ENCODE data around the gene P3H1. TPM values are rescaled to one million over a fixed set of nuclear protein-coding genes. Genes with fewer than 3 reads are reported as not detected.
A peak's percentile ranks its signal among the peaks of the same experiment; 100 is the strongest.

P3H1 gene
- total RNA-seq, 1 donor from 2014 or later: 22.3 TPM

DNA sequence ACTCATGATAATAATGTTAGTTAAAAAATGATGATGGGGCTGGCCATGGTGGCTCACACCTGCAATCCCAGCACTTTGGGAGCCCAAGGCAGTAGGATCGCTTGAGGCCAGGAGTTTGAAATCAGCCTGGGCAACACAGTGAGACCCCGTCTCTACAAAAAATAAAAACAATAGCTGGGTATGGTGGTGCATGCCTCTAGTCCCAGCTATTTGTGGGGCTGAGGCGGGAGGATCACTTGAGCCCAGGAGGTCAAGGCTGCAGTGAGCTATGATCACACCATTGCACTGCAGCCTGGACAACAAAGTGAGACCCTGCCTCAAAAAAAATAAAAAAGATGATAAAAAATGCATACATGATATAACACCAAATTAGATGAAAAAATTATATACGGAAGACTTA lies 5.3 kb downstream of the P3H1 start:
- H3K4me3 ChIP-seq: no peak overlapping the region
- no peak overlapping the region for H3K27ac ChIP-seq
- TF ChIP-seq CTCF (IDR thresholded peaks at IDR 0.05): no peak
- intact Hi-C loops (cut with DNase I): no loop called here
- H3K9me3 ChIP-seq: no peaks in the 10 kb centered on the region
- peaks cover 45% of the 10 kb centered on the region for H3K36me3 ChIP-seq
- peaks cover 16% of the 10 kb centered on the region for H3K4me1 ChIP-seq
- no peak for DNase-seq
- ATAC-seq: no peak
- no peaks in the 10 kb centered on the region for H3K27me3 ChIP-seq

- no peaks in the 10 kb centered on the region for H3K9me3 ChIP-seq
- H3K4me1 ChIP-seq: no peaks in the 10 kb centered on the region
- H3K4me3 ChIP-seq: no peak overlapping the region
- no peak for TF ChIP-seq CTCF (IDR thresholded peaks at IDR 0.05)
- no peak for DNase-seq
- peaks cover 70% of the 10 kb centered on the region for H3K36me3 ChIP-seq
- no peaks in the 10 kb centered on the region for H3K27me3 ChIP-seq
- intact Hi-C loops (cut with DNase I): no loop called here
- peak; percentile 53 for ATAC-seq
- no peak overlapping the region for H3K27ac ChIP-seq
Observed at GRCh38 chr1:42759114-42759513, 7.7 kb downstream of the P3H1 start.

DNA sequence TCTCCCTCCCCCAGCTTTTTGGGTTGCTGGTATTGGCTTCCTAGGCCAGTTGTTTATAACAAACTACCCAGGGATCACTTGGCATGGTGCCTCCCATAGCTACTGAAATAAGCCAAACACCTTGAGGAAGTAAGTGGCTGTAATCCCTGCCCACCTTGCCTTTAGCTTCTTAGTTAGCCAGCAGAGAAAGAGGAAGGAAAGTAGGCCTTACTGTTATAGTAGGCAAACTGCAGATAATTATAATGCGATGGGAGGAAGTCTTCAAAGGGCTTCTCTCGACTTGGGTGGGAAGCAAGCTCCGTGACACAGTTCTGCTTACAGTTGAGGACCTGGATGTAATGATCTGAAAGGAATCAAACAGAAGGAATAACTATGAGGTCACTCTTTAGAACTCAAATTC lies 8.2 kb downstream of the P3H1 start:
- Histone ChIP-seq H3K9me3 (no peaks in the 10 kb centered on the region), H3K27ac (no peak overlapping the region), H3K4me1 (no peaks in the 10 kb centered on the region), H3K36me3 (peaks cover 74% of the 10 kb centered on the region), H3K4me3 (no peak overlapping the region), H3K27me3 (no peaks in the 10 kb centered on the region)
- intact Hi-C loops (cut with DNase I): no loop called here
- no peak for DNase-seq
- TF ChIP-seq CTCF (IDR thresholded peaks at IDR 0.05): no peak
- ATAC-seq: no peak

DNA sequence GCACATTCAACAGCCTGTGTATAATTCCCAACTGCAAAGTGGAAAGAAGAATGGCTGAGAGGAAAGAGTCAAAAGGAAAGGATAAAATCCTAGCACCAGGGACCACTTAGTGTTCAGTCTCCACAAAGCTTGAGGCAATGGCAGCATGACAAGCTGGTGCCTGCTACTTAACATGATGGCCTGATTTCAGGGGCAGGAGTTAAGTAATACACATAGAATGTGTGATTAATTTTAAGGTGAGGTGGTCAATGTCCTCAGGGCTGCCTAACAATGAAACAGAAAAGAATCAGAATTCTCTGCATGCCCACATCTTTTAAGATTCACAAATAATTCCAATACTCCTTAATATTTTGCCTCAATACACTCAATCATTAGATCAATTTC lies 8.9 kb downstream of the P3H1 start:
- ATAC-seq (no peak), DNase-seq (no peak)
- H3K9me3 ChIP-seq: no peaks in the 10 kb centered on the region
- intact Hi-C loops (cut with DNase I): no loop called here
- H3K27ac ChIP-seq: no peak overlapping the region
- TF ChIP-seq CTCF (IDR thresholded peaks at IDR 0.05): no peak
- H3K4me3 ChIP-seq: no peak overlapping the region
- peaks cover 81% of the 10 kb centered on the region for H3K36me3 ChIP-seq
- no peaks in the 10 kb centered on the region for H3K4me1 ChIP-seq
- H3K27me3 ChIP-seq: no peaks in the 10 kb centered on the region

DNA sequence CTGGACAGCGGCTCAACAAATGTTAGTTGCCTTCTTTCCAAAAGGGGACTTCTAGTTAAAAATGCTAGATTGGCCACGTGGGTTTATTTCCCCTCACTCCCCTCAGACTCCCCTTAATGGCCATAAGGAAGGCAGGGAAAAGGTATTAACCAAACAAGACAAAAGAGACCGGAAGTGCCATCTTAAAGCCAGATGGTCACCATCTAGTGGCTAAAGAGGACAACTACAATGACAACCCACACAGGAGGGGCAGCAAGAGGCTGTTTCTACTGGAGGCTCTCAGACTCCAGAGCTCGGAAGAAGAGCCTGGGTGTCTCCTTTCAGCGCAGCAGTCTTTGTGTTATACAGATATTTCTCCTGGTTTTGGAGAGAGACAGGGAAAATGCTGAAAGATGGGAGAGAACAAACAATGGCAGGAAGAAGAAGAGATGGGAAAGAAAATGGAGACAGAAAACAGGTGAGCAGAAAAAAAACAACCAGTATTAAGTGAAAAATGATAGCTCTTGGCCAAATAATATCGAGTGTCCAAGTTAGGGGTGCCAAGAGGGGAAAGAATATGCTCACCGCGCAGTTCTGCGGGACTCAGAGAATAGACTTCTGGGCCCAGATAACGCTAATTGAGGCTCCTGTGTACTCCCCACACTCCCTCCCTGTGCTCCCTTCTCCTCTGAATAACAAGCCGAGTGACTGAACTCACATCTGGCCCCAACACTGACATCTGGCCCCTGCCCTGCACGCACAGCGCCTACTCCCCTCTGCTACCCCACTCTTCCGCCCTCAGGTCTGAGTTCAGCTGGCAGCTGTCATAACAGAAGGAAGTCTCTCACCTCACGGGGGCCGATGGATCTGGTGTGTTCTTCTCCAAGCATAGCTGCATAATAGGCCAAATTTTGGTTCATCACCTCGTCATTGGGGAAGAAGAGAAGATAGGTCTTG lies 9.6 kb downstream of the P3H1 start:
- ATAC-seq (peak; percentile 88), DNase-seq (no peak)
- no peaks in the 10 kb centered on the region for H3K27me3 ChIP-seq
- H3K4me1 ChIP-seq: no peaks in the 10 kb centered on the region
- intact Hi-C loops (cut with DNase I): no loop called here
- H3K9me3 ChIP-seq: no peaks in the 10 kb centered on the region
- H3K36me3 ChIP-seq: peaks cover 87% of the 10 kb centered on the region
- H3K4me3 ChIP-seq: no peak overlapping the region
- H3K27ac ChIP-seq: no peak overlapping the region
- TF ChIP-seq CTCF (IDR thresholded peaks at IDR 0.05): peak; percentile 64
